Measurements from ENCODE around the gene ISCU.

DNA sequence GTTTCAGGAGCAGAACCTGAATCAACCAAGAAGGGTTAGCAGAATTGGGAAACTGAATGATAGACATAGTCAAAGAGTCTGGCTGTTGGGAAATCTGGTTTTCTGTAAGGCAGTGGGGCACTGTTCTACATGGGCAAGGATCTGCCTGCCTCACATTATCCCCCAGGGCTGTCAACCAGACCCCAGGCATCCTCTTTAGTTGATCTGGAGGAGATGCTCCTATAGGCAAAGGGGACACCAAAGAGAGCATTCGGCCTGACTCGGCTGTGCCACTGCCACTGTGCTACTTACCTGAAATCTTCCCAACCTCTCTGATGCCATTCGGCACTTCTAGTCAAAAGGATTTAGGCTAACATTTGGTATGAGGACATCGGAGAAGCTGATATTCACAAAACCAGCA is 4.1 kb downstream of the ISCU start:
- TF ChIP-seq POLR2A (IDR thresholded peaks at IDR 0.05; ENCODE audit: low read length) = no peak
- TF ChIP-seq GATA1 (IDR thresholded peaks at IDR 0.05; ENCODE audit: low read depth, low read length) = no peak

All from erythroblast (primary cell).